Panc1 (cell line): ENCODE measurements around the gene NFKBIB.

Experiments
- POLR2AphosphoS5 ChIP-seq: IDR thresholded peaks from 2 replicates; pipeline ENCODE4 v1.6.1; 2012; ENCODE audit warnings: mild to moderate bottlenecking, low read depth, low read length, moderate library complexity
- REST ChIP-seq, 2 experiments: IDR thresholded peaks; 2 replicates each; pipeline ENCODE4 v1.6.1; 2011 to 2012; ENCODE audit warnings: low read depth in 2 of 2, control low read depth in 1 of 2, low read length in 1 of 2, mild to moderate bottlenecking in 1 of 2, moderate library complexity in 1 of 2; ENCODE audit not compliant: insufficient read depth in 1 of 2
- TF ChIP-seq, protein P1 (sequence below): fragments of 450-650 bp; IDR thresholded peaks from 2 replicates; pipeline ENCODE4 v1.5.1; 2017; ENCODE audit warnings: mild to moderate bottlenecking

- no peak for TF ChIP-seq POLR2AphosphoS5
- TF ChIP-seq, protein P1, sequence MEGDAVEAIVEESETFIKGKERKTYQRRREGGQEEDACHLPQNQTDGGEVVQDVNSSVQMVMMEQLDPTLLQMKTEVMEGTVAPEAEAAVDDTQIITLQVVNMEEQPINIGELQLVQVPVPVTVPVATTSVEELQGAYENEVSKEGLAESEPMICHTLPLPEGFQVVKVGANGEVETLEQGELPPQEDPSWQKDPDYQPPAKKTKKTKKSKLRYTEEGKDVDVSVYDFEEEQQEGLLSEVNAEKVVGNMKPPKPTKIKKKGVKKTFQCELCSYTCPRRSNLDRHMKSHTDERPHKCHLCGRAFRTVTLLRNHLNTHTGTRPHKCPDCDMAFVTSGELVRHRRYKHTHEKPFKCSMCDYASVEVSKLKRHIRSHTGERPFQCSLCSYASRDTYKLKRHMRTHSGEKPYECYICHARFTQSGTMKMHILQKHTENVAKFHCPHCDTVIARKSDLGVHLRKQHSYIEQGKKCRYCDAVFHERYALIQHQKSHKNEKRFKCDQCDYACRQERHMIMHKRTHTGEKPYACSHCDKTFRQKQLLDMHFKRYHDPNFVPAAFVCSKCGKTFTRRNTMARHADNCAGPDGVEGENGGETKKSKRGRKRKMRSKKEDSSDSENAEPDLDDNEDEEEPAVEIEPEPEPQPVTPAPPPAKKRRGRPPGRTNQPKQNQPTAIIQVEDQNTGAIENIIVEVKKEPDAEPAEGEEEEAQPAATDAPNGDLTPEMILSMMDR = no peak
- TF ChIP-seq REST (IDR thresholded peaks at IDR 0.05; ENCODE audit: insufficient read depth in 1 of 2, low read depth in 2 of 2, low read length in 1 of 2) = peak in 1 of 2 experiments; percentile 78; a peak in 2 of 4 replicates
Observed at GRCh38 chr19:38911388-38912001, 11.7 kb downstream of the NFKBIB start.
